GM18873 (cell line): Measurements from ENCODE around the gene ATP5F1E.

ENCODE experiments used
- ATAC-seq: cut with Tn5 transposase; IDR thresholded peaks from one replicate; pipeline ENCODE4 v1.9.1; 2021; ENCODE audit warnings: mild to moderate bottlenecking, moderate library complexity, moderate number of reproducible peaks; ENCODE audit not compliant: unreplicated experiment, low FRiP score

The ATP5F1E gene

DNA sequence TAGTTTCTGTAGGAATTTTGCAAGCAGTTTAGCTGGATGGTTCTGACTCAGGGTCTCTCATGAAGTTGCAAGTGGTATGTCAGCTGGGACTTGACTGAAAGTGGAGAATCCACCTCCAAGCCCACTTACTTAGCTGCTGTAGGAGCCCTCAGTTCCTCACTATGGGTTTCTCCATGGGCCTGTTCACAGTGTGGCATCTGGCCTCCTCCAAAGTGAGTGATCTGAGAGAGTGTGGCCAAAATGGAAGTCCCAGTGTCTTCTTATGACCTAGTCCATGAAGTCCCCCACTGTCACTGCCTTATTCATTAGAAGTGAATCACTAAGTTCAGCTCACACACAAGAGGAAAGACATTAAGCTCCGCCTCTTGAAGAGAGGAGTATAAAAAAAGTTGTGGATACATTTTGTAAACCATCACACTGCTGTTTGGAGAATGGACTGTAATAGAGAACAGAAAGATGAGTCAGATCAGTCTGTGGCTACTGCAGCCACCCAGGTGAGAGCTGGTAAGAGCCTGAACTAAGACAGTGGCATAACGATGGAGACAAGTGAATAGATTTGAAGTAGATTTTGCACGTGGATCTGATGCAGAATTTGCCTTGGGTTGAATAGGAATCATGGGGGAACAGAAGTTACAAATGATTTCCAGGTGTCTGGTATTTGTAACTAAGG lies 55.9 kb downstream of the ATP5F1E start:
- ATAC-seq = no peak
